B cell (primary cell): ENCODE results near the gene EEF2KMT. TPM values are rescaled to one million over a fixed set of nuclear protein-coding genes. Genes with fewer than 3 reads are reported as not detected.

Experiments
- polyA plus RNA-seq: library from polyadenylated mRNA; depleted of rRNA; stranded (reverse); fragments of >200 nt; gene quantifications from 2 replicates; pipeline ENCODE4 v1.2.3, GENCODE V29; 2012
- total RNA-seq, 2 donors: library from RNA; stranded (reverse); fragments of 120-200 nt in 1 of 2; gene quantifications; 1 replicate in 1 of 2; 2 replicates in 1 of 2; pipeline versions ENCODE4 v1.2.3 to v1.2.4, GENCODE V29; 2013 to 2022

The EEF2KMT gene
- total and polyA plus RNA-seq, 2 donors (not counting 1 experiment from before 2014, with no cell fraction given): 7.8 to 8.0 TPM

Other genes starting within 250 kb of the EEF2KMT start
- not detected in 2 replicates for gene PPL, start 160.6 kb downstream of the EEF2KMT start, total RNA-seq
- 0.07 TPM in 1 of 2 replicates, not detected in the other for gene PPL, start 160.6 kb downstream of the EEF2KMT start, polyA plus RNA-seq
- gene SEC14L5, start 139.5 kb downstream of the EEF2KMT start, total RNA-seq: not detected in 2 replicates
- not detected in 2 replicates for gene SEC14L5, start 139.5 kb downstream of the EEF2KMT start, polyA plus RNA-seq
- gene NAGPA, start 63.9 kb downstream of the EEF2KMT start, total RNA-seq: 38.4 and 43.3 TPM in 2 replicates
- gene NAGPA, start 63.9 kb downstream of the EEF2KMT start, polyA plus RNA-seq: 33.4 and 38.6 TPM in 2 replicates
- not detected in 2 replicates for gene C16orf89, start 31.8 kb downstream of the EEF2KMT start, total RNA-seq
- gene C16orf89, start 31.8 kb downstream of the EEF2KMT start, polyA plus RNA-seq: not detected in 2 replicates
- gene ALG1, start 26.0 kb downstream of the EEF2KMT start, total RNA-seq: 24.2 and 26.3 TPM in 2 replicates
- gene ALG1, start 26.0 kb downstream of the EEF2KMT start, polyA plus RNA-seq: 10.8 and 12.2 TPM in 2 replicates